H1 (cell line): ENCODE results near the gene DENND6B. TPM values are rescaled to one million over a fixed set of nuclear protein-coding genes. Genes with fewer than 3 reads are reported as not detected.

Source experiments
- CTCF ChIA-PET: fragments of 300-600 bp; sonication (Branson Sonifier 250); formaldehyde crosslinking; loops from one replicate; lab custom pipeline; 2021; ENCODE audit not compliant: partially characterized antibody; lab: Charles Lee
- POLR2A ChIA-PET: fragments of 300-600 bp; sonication (Branson Sonifier 250); formaldehyde crosslinking; loops from one replicate; lab custom pipeline; 2021; ENCODE audit warnings: inconsistent platforms; ENCODE audit not compliant: partially characterized antibody; lab: Charles Lee
- DNase-seq, 2 experiments: peaks; one replicate each; pipeline versions ENCODE4 v3.0.0 to v3.0.0-alpha.2; 2010 to 2022; ENCODE audit warnings: low spot score in 2 of 2, low read depth in 1 of 2, mixed read lengths in 1 of 2
- FAIRE-seq: peaks from 2 replicates; lab custom pipeline; 2011; peaks lifted over from hg19 to GRCh38; lab: Jason Lieb, UNC
- H2AFZ ChIP-seq: 2 replicates; pipeline ENCODE4 v1.8.1; 2012; ENCODE audit warnings: low read length, inconsistent platforms
- H2AK5ac ChIP-seq: 2 replicates; pipeline ENCODE4 v1.6.1; 2013; ENCODE audit warnings: low read depth, low read length
- H2BK120ac ChIP-seq: replicated peaks from 2 replicates; pipeline ENCODE3; 2013; ENCODE audit warnings: low read depth, low read length, inconsistent platforms
- H2BK12ac ChIP-seq: 2 replicates; pipeline ENCODE4 v1.6.1; 2013; ENCODE audit warnings: low read depth, low read length
- H2BK15ac ChIP-seq: 2 replicates; pipeline ENCODE4 v1.6.1; 2013; ENCODE audit warnings: low read length
- H2BK20ac ChIP-seq: 2 replicates; pipeline ENCODE4 v1.6.1; 2013; ENCODE audit warnings: low read length
- H2BK5ac ChIP-seq: 2 replicates; pipeline ENCODE4 v1.6.1; 2013; ENCODE audit warnings: low read depth, low read length
- H3K14ac ChIP-seq: 2 replicates; pipeline ENCODE4 v1.6.1; 2013; ENCODE audit warnings: inconsistent platforms; ENCODE audit not compliant: insufficient read length
- H3K18ac ChIP-seq: 2 replicates; pipeline ENCODE4 v1.6.1; 2013; ENCODE audit warnings: low read length; ENCODE audit errors: extremely low read depth
- H3K23ac ChIP-seq: 2 replicates; pipeline ENCODE4 v1.6.1; 2013; ENCODE audit warnings: inconsistent platforms; ENCODE audit not compliant: insufficient read length
- H3K23me2 ChIP-seq: 2 replicates; pipeline ENCODE4 v1.6.1; 2013; ENCODE audit warnings: low read depth, low read length
- H3K27ac ChIP-seq: 2 replicates; pipeline ENCODE4 v1.6.1; 2011; ENCODE audit warnings: low read depth, low read length, inconsistent platforms
- H3K27me3 ChIP-seq, 4 experiments: replicated peaks in 1 of 4; 1 replicate in 1 of 4; 2 replicates in 3 of 4; pipeline versions ENCODE4 v1.6.1 to v1.8.1; 2011 to 2013; ENCODE audit warnings: low read length in 3 of 4, mild to moderate bottlenecking in 3 of 4, inconsistent platforms in 2 of 4, mixed read lengths in 2 of 4, moderate library complexity in 1 of 4; ENCODE audit not compliant: control insufficient read depth in 3 of 4, insufficient read depth in 3 of 4; ENCODE audit errors: extremely low read depth in 1 of 4
- H3K36me3 ChIP-seq, 4 experiments: 2 replicates each; pipeline versions ENCODE4 v1.6.1 to v1.8.1; 2011 to 2013; ENCODE audit warnings: mild to moderate bottlenecking in 4 of 4, low read length in 3 of 4, moderate library complexity in 2 of 4, control low read depth in 1 of 4, inconsistent platforms in 1 of 4; ENCODE audit not compliant: insufficient read depth in 4 of 4, control insufficient read depth in 2 of 4
- H3K4ac ChIP-seq: replicated peaks from 2 replicates; pipeline ENCODE3; 2013; ENCODE audit warnings: low read length, low read depth, mixed read lengths, inconsistent platforms; ENCODE audit not compliant: insufficient read length
- H3K4me1 ChIP-seq, 4 experiments: replicated peaks in 1 of 4; 1 replicate in 1 of 4; 2 replicates in 3 of 4; pipeline versions ENCODE4 v1.6.1 to v1.8.1; 2011 to 2013; ENCODE audit warnings: low read length in 3 of 4, inconsistent platforms in 2 of 4, mixed read lengths in 1 of 4; ENCODE audit not compliant: insufficient read depth in 4 of 4, control insufficient read depth in 3 of 4
- H3K4me2 ChIP-seq, 2 experiments: 2 replicates each; pipeline versions ENCODE4 v1.6.1 to v1.8.1; 2011 to 2013; ENCODE audit warnings: low read depth in 2 of 2, low read length in 2 of 2, control low read depth in 1 of 2, inconsistent platforms in 1 of 2, mild to moderate bottlenecking in 1 of 2; ENCODE audit not compliant: insufficient read depth in 1 of 2
- H3K4me3 ChIP-seq, 4 experiments: fragments of 200-600, 300-600 bp in 1 of 4; sonication (generic), shearing (Covaris generic), sonication (Bioruptor Twin) in 1 of 4; 2 replicates each; pipeline versions ENCODE4 v1.5.1 to v1.8.1; 2011 to 2016; ENCODE audit warnings: low read length in 4 of 4, low read depth in 3 of 4, control low read depth in 2 of 4, inconsistent platforms in 2 of 4, mild to moderate bottlenecking in 2 of 4, mixed read lengths in 1 of 4, moderate library complexity in 1 of 4; ENCODE audit not compliant: insufficient read depth in 2 of 4; ENCODE audit errors: extremely low read depth in 1 of 4
- H3K56ac ChIP-seq: replicated peaks from 2 replicates; pipeline ENCODE3; 2013; ENCODE audit warnings: low read depth, mild to moderate bottlenecking, mixed read lengths, low read length, inconsistent platforms; ENCODE audit not compliant: insufficient read length
- H3K79me1 ChIP-seq: 2 replicates; pipeline ENCODE4 v1.6.1; 2013; ENCODE audit warnings: low read depth, low read length, control low read depth
- H3K79me2 ChIP-seq, 2 experiments: 2 replicates each; pipeline versions ENCODE4 v1.6.1 to v1.8.1; 2012 to 2013; ENCODE audit warnings: low read length in 2 of 2, mild to moderate bottlenecking in 2 of 2, inconsistent platforms in 1 of 2; ENCODE audit not compliant: insufficient read depth in 2 of 2, control insufficient read depth in 1 of 2
- H3K9ac ChIP-seq, 4 experiments: replicated peaks in 1 of 4; 1 replicate in 1 of 4; 2 replicates in 3 of 4; pipeline versions ENCODE4 v1.6.1 to v1.8.1; 2011 to 2013; ENCODE audit warnings: low read depth in 3 of 4, low read length in 3 of 4, control low read depth in 2 of 4, mild to moderate bottlenecking in 2 of 4, moderate library complexity in 2 of 4, inconsistent platforms in 1 of 4; ENCODE audit errors: extremely low read depth in 1 of 4
- H3K9me3 ChIP-seq, 2 experiments: 2 replicates each; pipeline versions ENCODE4 v1.6.1 to v1.8.1; 2012 to 2013; ENCODE audit warnings: mild to moderate bottlenecking in 2 of 2, moderate library complexity in 2 of 2, control low read depth in 1 of 2, inconsistent platforms in 1 of 2, low read depth in 1 of 2, low read length in 1 of 2, mixed read lengths in 1 of 2; ENCODE audit not compliant: insufficient read depth in 2 of 2
- H4K20me1 ChIP-seq, 2 experiments: replicated peaks in 1 of 2; 2 replicates each; pipeline versions ENCODE3 to v1.8.1; 2011 to 2013; ENCODE audit warnings: inconsistent platforms in 2 of 2, low read length in 2 of 2, mild to moderate bottlenecking in 1 of 2; ENCODE audit not compliant: insufficient read depth in 2 of 2, control insufficient read depth in 1 of 2
- H4K5ac ChIP-seq: 2 replicates; pipeline ENCODE4 v1.6.1; 2013; ENCODE audit warnings: low read length, low read depth, mixed read lengths, inconsistent platforms; ENCODE audit not compliant: insufficient read length
- H4K8ac ChIP-seq: 2 replicates; pipeline ENCODE4 v1.8.0; 2013; ENCODE audit warnings: mild to moderate bottlenecking, moderate library complexity, low read length, inconsistent platforms; ENCODE audit not compliant: insufficient read depth; ENCODE audit errors: extremely low read depth
- H4K91ac ChIP-seq: replicated peaks from 2 replicates; pipeline ENCODE3; 2013; ENCODE audit warnings: low read length, mixed read lengths, inconsistent platforms; ENCODE audit not compliant: insufficient read length
- BRCA1 ChIP-seq: IDR thresholded peaks from 2 replicates; pipeline ENCODE4 v1.6.1; 2012; ENCODE audit warnings: low read depth, low read length, improper control_type of control experiment
- FOSL1 ChIP-seq: IDR thresholded peaks from 2 replicates; pipeline ENCODE4 v1.6.1; 2011; ENCODE audit warnings: mild to moderate bottlenecking, low read depth, low read length, moderate library complexity; ENCODE audit not compliant: insufficient read depth
- NRF1 ChIP-seq: IDR thresholded peaks from 2 replicates; pipeline ENCODE4 v1.6.1; 2011; ENCODE audit warnings: mild to moderate bottlenecking, low read depth, low read length, improper control_type of control experiment
- POLR2AphosphoS5 ChIP-seq: IDR thresholded peaks from 2 replicates; pipeline ENCODE4 v1.6.1; 2011; ENCODE audit warnings: low read depth, low read length
- RAD21 ChIP-seq, 2 experiments: IDR thresholded peaks in 1 of 2; conservative IDR thresholded peaks in 1 of 2; 2 replicates each; pipeline ENCODE4 v1.6.1; 2011; ENCODE audit warnings: low read depth in 2 of 2, low read length in 2 of 2, improper control_type of control experiment in 1 of 2, inconsistent platforms in 1 of 2, mild to moderate bottlenecking in 1 of 2, moderate library complexity in 1 of 2
- SIN3A ChIP-seq, 2 experiments: IDR thresholded peaks in 1 of 2; conservative IDR thresholded peaks in 1 of 2; 2 replicates each; pipeline ENCODE4 v1.6.1; 2011 to 2012; ENCODE audit warnings: low read length in 2 of 2, improper control_type of control experiment in 1 of 2, low read depth in 1 of 2, mild to moderate bottlenecking in 1 of 2
- SP2 ChIP-seq: IDR thresholded peaks from 2 replicates; pipeline ENCODE4 v1.6.1; 2012; ENCODE audit warnings: mild to moderate bottlenecking, low read length, inconsistent platforms
- SP4 ChIP-seq: IDR thresholded peaks from 2 replicates; pipeline ENCODE4 v1.6.1; 2012; ENCODE audit warnings: low read length, inconsistent platforms
- SUZ12 ChIP-seq: fragments of 200-600 bp; sonication (generic); IDR thresholded peaks from 2 replicates; pipeline ENCODE4 v1.6.1; 2012; ENCODE audit warnings: mild to moderate bottlenecking, inconsistent platforms, low read length, moderate library complexity, mixed read lengths
- TAF1 ChIP-seq: IDR thresholded peaks from 2 replicates; pipeline ENCODE4 v1.6.1; 2011; ENCODE audit warnings: mild to moderate bottlenecking, low read depth, low read length
- TBP ChIP-seq: IDR thresholded peaks from 2 replicates; pipeline ENCODE4 v1.6.1; 2011; ENCODE audit warnings: low read depth, low read length, improper control_type of control experiment
- WGBS, 2 experiments: shearing (Covaris generic) in 1 of 2; methylation state at CpG; one replicate each; pipeline versions ENCODE4 v1.1.6 to v1.1.7; 2013 to 2015; ENCODE audit warnings: low lambda C conversion rate in 2 of 2, mixed read lengths in 2 of 2, inconsistent platforms in 1 of 2, low coverage in 1 of 2, missing lambda C conversion rate in 1 of 2; ENCODE audit not compliant: insufficient replicate concordance in 2 of 2, insufficient coverage in 1 of 2, insufficient read length in 1 of 2; ENCODE audit errors: extremely low coverage in 1 of 2, missing lambda C conversion rate in 1 of 2; 5-methylcytosine and 5-hydroxymethylcytosine counted together
- polyA plus RNA-seq, 7 experiments: library from polyadenylated mRNA; depleted of rRNA in 3 of 7; stranded (reverse) in 5 of 7; unstranded in 2 of 7; fragments of >200 nt in 5 of 7; fragments of 200-250 nt in 2 of 7; gene quantifications; 1 replicate in 5 of 7; 2 replicates in 1 of 7; 4 replicates in 1 of 7; pipeline versions ENCODE4 v1.2.1 to v1.2.3, GENCODE V29; 2011 to 2013; ENCODE audit warnings: missing spikeins in 2 of 7, mixed read lengths in 2 of 7
- total RNA-seq: library from RNA; stranded (reverse); fragmentation: NEBNext Ultra II Directional; extraction: Animal tissue kit (Norgen Biotek cat#: 25700); gene quantifications from 2 replicates; pipeline ENCODE4 v1.2.1, GENCODE V29; 2021

Gene DENND6B
- total and polyA plus RNA-seq, 2 of the 8 experiments (the other 6 are each of a cell fraction or from before 2014, with no cell fraction given): 1.1 to 1.9 TPM

DNA sequence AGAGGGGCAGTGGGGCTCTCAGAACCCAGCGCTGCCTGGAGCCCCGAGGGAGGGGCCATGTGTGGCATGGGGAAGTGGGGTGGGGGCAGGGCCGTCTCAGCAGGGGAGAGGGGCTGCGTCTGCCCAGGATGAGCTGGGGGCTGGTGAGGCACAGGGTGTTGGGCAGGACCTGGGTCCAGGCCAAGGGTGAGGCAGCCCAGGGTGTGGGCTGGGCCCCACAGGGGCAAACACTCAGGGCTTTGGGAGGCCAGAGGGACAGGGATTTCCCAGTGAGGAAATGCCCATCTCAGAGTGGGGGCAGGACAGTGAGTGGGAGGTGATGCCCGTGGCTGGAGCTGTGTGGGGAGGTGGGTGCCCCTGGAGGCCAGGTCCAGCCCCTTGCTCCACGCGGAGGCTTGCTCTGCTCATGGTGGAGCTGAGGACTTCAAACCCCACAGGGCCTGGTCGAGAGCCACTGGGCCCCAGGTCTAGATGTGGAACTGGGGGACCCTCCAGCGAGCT lies 24.7 kb downstream of the DENND6B start:
- Histone ChIP-seq H2BK5ac (no peak overlapping the region), H2BK12ac (no peak overlapping the region), H2BK15ac (no peak overlapping the region), H3K14ac (no peak overlapping the region), H2AK5ac (peak overlapping the region; percentile 53; the same call in 1 of the 2 replicates), H3K27ac (no peak overlapping the region), H3K4me2 (no peak overlapping the region), H4K8ac (0 out of 2 replicates have a peak overlapping the region, but pooled peaks have one; percentile 35), H3K27me3 (no peaks in the 10 kb centered on the region; a peak in 2 of 7 replicates), H4K91ac (no peak overlapping the region), H4K20me1 (peaks cover 15 to 34% of the 10 kb centered on the region in 2 experiments), H3K23ac (no peak overlapping the region), H3K4ac (no peak overlapping the region), H3K56ac (no peak overlapping the region), H3K9me3 (no peaks in the 10 kb centered on the region), H3K79me1 (peaks cover 13% of the 10 kb centered on the region), H4K5ac (no peak overlapping the region)
- FAIRE-seq: no peak
- 89% methylated on average over 7 of the region's 9 CpGs; no CpG with 5 or more reads in 1 of the 2 experiments for WGBS, 2 experiments
- CTCF ChIA-PET: interaction anchor here (1.1 to 3.2 kb wide), 6 partner anchors 9 to 39 kb away, joined by 3 to 16 read pairs (median 7); no protein-coding TSS in a partner anchor
- POLR2A ChIA-PET: interaction anchor here (0.7 kb wide), 1 partner anchor 15 kb away, joined by 3 read pairs; no protein-coding TSS in a partner anchor
- TF ChIP-seq SP2: no peak
- no peak for TF ChIP-seq POLR2AphosphoS5
- TF ChIP-seq TBP: no peak
- no peak for TF ChIP-seq BRCA1
- no peak for TF ChIP-seq FOSL1
- TF ChIP-seq NRF1: no peak
- TF ChIP-seq TAF1: no peak
- TF ChIP-seq SP4: no peak
- no peak for TF ChIP-seq RAD21 (IDR thresholded peaks at IDR 0.05 in 1 of 2, conservative IDR thresholded peaks at IDR 0.05 in 1 of 2; ENCODE audit: low read depth in 2 of 2, low read length in 2 of 2)
- TF ChIP-seq SUZ12: no peak
- no peak for TF ChIP-seq SIN3A (conservative IDR thresholded peaks at IDR 0.05 in 1 of 2, IDR thresholded peaks at IDR 0.05 in 1 of 2; ENCODE audit: low read depth in 1 of 2, low read length in 2 of 2)
- TF ChIP-seq, all 59 proteins: peak for 0
- no peak for DNase-seq
- peaks cover 3 to 45% (median 23%) of the 10 kb centered on the region in 4 experiments for H3K4me1 ChIP-seq
- no peak overlapping the region for H3K4me3 ChIP-seq
- no peak overlapping the region for H2AFZ ChIP-seq
- H3K36me3 ChIP-seq: no peaks in the 10 kb centered on the region
- H2BK120ac ChIP-seq: no peak overlapping the region
- H3K18ac ChIP-seq: peak overlapping the region; percentile 60; the same call in 1 of the 2 replicates
- H3K23me2 ChIP-seq: peaks cover 9% of the 10 kb centered on the region; the same call in 1 of the 2 replicates
- H2BK20ac ChIP-seq: no peak overlapping the region
- no peak overlapping the region for H3K9ac ChIP-seq
- peaks cover 0 to 24% of the 10 kb centered on the region in 2 experiments; a peak in 3 of 4 replicates for H3K79me2 ChIP-seq
